ENCODE data around the gene NRCAM. TPM values are rescaled to one million over a fixed set of nuclear protein-coding genes. Genes with fewer than 3 reads are reported as not detected.

Gene NRCAM
- total RNA-seq, 1 donor, result 1.3 TPM

DNA sequence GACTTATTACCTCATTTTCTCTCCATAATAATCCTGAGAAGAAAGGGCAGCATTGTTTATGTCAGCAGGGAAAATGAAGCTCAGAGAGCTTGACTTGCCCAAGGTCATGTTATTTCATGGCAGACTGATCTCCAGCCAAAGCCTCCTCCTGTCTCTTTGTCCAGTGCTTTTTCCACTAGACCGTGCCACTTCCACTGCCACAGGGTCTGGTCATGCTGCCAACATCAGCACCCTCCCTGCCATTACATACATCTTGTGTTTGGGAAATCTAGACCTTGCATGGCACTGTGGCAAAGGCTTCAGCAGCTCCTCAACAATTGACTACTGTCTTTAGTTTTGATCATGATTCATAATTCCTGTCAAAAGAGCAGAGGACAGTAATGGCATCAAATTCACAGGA, 25.1 kb downstream of the NRCAM start:
- no peak for DNase-seq (ENCODE audit: low read depth)
- no peak for TF ChIP-seq CTCF (IDR thresholded peaks at IDR 0.05; ENCODE audit: insufficient read depth, low read depth, low read length)
- H3K4me3 ChIP-seq (ENCODE audit: low read depth, low read length), result no peak overlapping the region

- H3K4me3 ChIP-seq (ENCODE audit: low read depth, low read length), result no peak overlapping the region
- no peak for TF ChIP-seq CTCF (IDR thresholded peaks at IDR 0.05; ENCODE audit: insufficient read depth, low read depth, low read length)
- DNase-seq (ENCODE audit: low read depth), result no peak
Measured at GRCh38 chr7:108430664-108431063, 25.6 kb downstream of the NRCAM start.

- DNase-seq (ENCODE audit: low read depth), result no peak
- TF ChIP-seq CTCF (IDR thresholded peaks at IDR 0.05; ENCODE audit: insufficient read depth, low read depth, low read length), result no peak
- no peak overlapping the region for H3K4me3 ChIP-seq (ENCODE audit: low read depth, low read length)
Measured at GRCh38 chr7:108427766-108428165, 28.5 kb downstream of the NRCAM start.

DNA sequence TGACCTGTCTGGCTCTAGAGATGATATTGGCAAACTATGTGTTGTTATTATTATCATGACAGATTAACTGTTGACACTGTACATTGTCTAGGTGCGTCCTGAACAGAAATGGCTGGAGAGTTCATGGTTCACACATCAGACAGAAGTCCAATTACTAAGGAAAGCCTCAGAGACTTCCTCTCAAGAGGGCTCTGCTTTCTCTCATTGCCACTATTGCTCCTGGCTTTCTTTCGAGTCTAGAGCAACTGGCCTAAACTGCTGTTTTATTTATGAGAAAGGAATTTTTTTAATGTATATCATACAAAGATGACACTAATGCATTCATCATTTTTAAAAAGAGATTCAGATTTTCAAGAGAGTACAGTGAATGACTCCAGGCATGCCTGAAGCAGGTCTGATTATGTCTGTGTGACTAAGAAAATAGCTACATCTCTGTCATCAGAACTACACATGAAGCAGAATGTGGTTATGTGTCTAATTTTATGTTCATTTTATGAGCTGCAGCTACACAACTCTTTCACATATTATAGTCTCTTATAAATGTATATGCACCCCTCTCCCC, 30.4 kb downstream of the NRCAM start:
- H3K4me3 ChIP-seq (ENCODE audit: low read depth, low read length), result no peak overlapping the region
- DNase-seq (ENCODE audit: low read depth), result no peak
- TF ChIP-seq CTCF (IDR thresholded peaks at IDR 0.05; ENCODE audit: insufficient read depth, low read depth, low read length), result no peak

GRCh38 chr7:108424013-108424412, 32.2 kb downstream of the NRCAM start:
- DNase-seq (ENCODE audit: low read depth), result no peak
- TF ChIP-seq CTCF (IDR thresholded peaks at IDR 0.05; ENCODE audit: insufficient read depth, low read depth, low read length), result no peak

GRCh38 chr7:108423089-108423989, 32.9 kb downstream of the NRCAM start:
- TF ChIP-seq CTCF (IDR thresholded peaks at IDR 0.05; ENCODE audit: insufficient read depth, low read depth, low read length), result no peak
- DNase-seq (ENCODE audit: low read depth), result no peak
- no peak overlapping the region for H3K4me3 ChIP-seq (ENCODE audit: low read depth, low read length)

More at GRCh38 chr7:108424013-108424412, 32.2 kb downstream of the NRCAM start:
- H3K4me3 ChIP-seq (ENCODE audit: low read depth, low read length), result no peak overlapping the region
